Measurements from ENCODE around the gene ADGRV1. TPM values are rescaled to one million over a fixed set of nuclear protein-coding genes. Genes with fewer than 3 reads are reported as not detected.

The ADGRV1 gene
- total and polyA plus RNA-seq, 8 donors = 0.75 to 10.3 (median 4.0) TPM

DNA sequence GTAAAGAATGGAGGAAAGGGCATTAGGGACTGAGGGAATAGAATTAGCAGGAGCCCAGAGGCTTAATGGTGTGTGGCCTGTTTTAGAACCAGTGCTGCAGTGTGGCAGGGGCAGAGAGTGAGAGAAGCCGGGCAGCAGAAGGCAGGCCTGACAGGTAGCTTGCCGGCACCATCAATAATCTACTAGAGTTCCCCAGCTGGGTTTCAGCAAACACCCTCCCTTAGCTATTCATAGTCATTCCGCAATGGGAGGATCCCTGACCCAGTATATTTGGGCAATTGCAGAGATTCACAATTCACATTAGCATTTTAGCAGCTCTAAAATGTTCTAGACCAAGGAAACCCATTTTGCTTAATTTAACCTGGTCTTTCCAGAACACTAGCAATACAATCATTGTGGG lies 596.7 kb downstream of the ADGRV1 start:
- H3K9me3 ChIP-seq = no peaks in the 10 kb centered on the region
- H3K36me3 ChIP-seq = no peaks in the 10 kb centered on the region
- no peak overlapping the region for H3K27ac ChIP-seq
- no peak for TF ChIP-seq CTCF (IDR thresholded peaks at IDR 0.05)
- no peak for TF ChIP-seq POLR2AphosphoS5 (IDR thresholded peaks at IDR 0.05)
- peaks cover 0 to 20% (median 7%) of the 10 kb centered on the region in 4 donors for H3K4me1 ChIP-seq
- no peak overlapping the region for H3K4me3 ChIP-seq
- intact Hi-C loops (cut with DNase I; ENCODE audit: low total_unique reads) = no loop called here
- no peaks in the 10 kb centered on the region for H3K27me3 ChIP-seq
- WGBS, 5 donors = 85 to 96% (median 93%) methylated on average over 3 of the region's 3 CpGs
- DNase-seq = no peak

DNA sequence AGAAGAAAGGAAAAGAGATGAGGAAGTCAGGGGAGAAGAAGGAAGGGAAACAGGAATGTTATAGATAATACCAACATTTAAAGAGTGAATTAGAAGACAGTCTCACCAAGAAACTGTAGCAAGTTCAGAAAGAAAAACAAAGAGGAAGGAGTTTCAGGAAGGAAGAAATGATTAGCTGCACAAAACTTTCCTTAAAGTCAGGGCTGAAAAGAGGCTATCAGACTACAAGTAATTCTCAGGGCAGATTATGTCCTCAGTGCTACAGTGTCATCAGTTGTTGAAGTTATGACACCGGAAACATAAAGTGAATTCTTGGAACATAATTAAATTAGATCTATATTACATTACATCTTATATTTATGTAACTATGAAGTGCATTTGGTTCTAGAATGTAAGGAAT lies 597.6 kb downstream of the ADGRV1 start:
- no peak for TF ChIP-seq EP300 (IDR thresholded peaks at IDR 0.05)
- no peak for TF ChIP-seq POLR2AphosphoS5 (IDR thresholded peaks at IDR 0.05)
- TF ChIP-seq POLR2A (IDR thresholded peaks at IDR 0.05) = no peak
- TF ChIP-seq CTCF (IDR thresholded peaks at IDR 0.05) = no peak
- no peak overlapping the region for H3K4me3 ChIP-seq
- no peak for DNase-seq
- intact Hi-C loops (cut with DNase I; ENCODE audit: low total_unique reads) = no loop called here
- H3K36me3 ChIP-seq = no peaks in the 10 kb centered on the region
- WGBS, 5 donors = 91 to 96% (median 92%) methylated on average over 1 of the region's 1 CpG
- H3K27ac ChIP-seq = no peak overlapping the region
- no peaks in the 10 kb centered on the region for H3K9me3 ChIP-seq
- H3K27me3 ChIP-seq = no peaks in the 10 kb centered on the region
- peaks cover 0 to 10% (median 2%) of the 10 kb centered on the region in 4 donors for H3K4me1 ChIP-seq

DNA sequence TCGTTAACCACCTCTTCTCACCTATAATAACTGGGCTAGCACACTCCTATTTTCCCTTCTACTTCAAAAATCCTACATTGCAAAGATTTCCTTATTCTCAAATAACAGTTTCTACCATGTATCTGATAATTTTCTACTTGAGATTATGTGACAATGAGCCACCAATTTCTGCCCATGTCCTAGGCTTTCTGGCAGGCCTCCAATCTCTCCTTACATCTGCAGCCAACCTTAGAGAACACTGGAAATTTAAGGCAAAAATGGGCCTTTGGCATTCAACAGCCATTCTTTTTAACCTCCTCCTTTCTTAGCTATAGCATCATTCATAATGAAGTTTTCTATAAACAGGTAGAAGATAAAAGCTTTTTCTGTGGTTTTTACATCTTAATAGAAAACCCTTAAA lies 599.4 kb downstream of the ADGRV1 start:
- DNase-seq = no peak
- Histone ChIP-seq H3K27me3 (no peaks in the 10 kb centered on the region), H3K9me3 (no peaks in the 10 kb centered on the region), H3K27ac (no peak overlapping the region), H3K4me1 (peaks cover 8 to 15% (median 9%) of the 10 kb centered on the region in 4 donors), H3K36me3 (no peaks in the 10 kb centered on the region), H3K4me3 (no peak overlapping the region)
- WGBS, 5 donors = 91 to 98% (median 96%) methylated on average over 1 of the region's 1 CpG
- no peak for TF ChIP-seq CTCF (IDR thresholded peaks at IDR 0.05)
- TF ChIP-seq POLR2A (IDR thresholded peaks at IDR 0.05) = no peak
- no peak for TF ChIP-seq POLR2AphosphoS5 (IDR thresholded peaks at IDR 0.05)
- no peak for TF ChIP-seq EP300 (IDR thresholded peaks at IDR 0.05)
- intact Hi-C loops (cut with DNase I; ENCODE audit: low total_unique reads) = no loop called here

- Histone ChIP-seq H3K36me3 (no peaks in the 10 kb centered on the region), H3K4me1 (peaks cover 11 to 29% (median 13%) of the 10 kb centered on the region in 4 donors), H3K27me3 (no peaks in the 10 kb centered on the region), H3K9me3 (no peaks in the 10 kb centered on the region), H3K4me3 (no peak overlapping the region), H3K27ac (no peak overlapping the region)
- intact Hi-C loops (cut with DNase I; ENCODE audit: low total_unique reads) = no loop called here
- 85 to 100% (median 96%) methylated on average over 1 of the region's 1 CpG for WGBS, 5 donors
- no peak for TF ChIP-seq EP300 (IDR thresholded peaks at IDR 0.05)
- no peak for TF ChIP-seq POLR2AphosphoS5 (IDR thresholded peaks at IDR 0.05)
- no peak for TF ChIP-seq CTCF (IDR thresholded peaks at IDR 0.05)
- TF ChIP-seq POLR2A (IDR thresholded peaks at IDR 0.05) = no peak
- no peak for DNase-seq
These were observed 601.0 kb downstream of the ADGRV1 start for GRCh38 chr5:91159647-91160046.

All from stomach (tissue), 9 donors.